Ovary (tissue), 3 donors: ENCODE data around the gene HOXA4.

ENCODE experiments used
- CTCF ChIP-seq, 3 donors: fragments of 450-650 bp in 2 of 3; fragments of 200-600 bp in 1 of 3; IDR thresholded peaks; one replicate each; pipeline versions ENCODE4 v1.5.1 to v1.8.0; 2016 to 2022; ENCODE audit warnings: antibody characterized with exemption in 3 of 3, mild to moderate bottlenecking in 1 of 3
- POLR2A ChIP-seq: fragments of 450-650 bp; IDR thresholded peaks from one replicate; pipeline ENCODE4 v1.6.1; 2017; ENCODE audit warnings: antibody characterized with exemption, mild to moderate bottlenecking, moderate library complexity
- donor health status: DM: no; HTN: no; CAD: no.

GRCh38 chr7:27178366-27178765 is 47.8 kb upstream of the HOXA4 start:
- TF ChIP-seq CTCF (IDR thresholded peaks at IDR 0.05) (no peak), POLR2A (no peak)
